OCI-LY3 (cell line): ENCODE data around the gene FBXW9.
A peak's percentile ranks its signal among the peaks of the same experiment; 100 is the strongest.

Source experiments
- H2AFZ ChIP-seq: fragments of 200-600, 300-600 bp; shearing (Covaris generic); 2 replicates; pipeline ENCODE4 v1.6.0; 2014; ENCODE audit warnings: antibody characterized with exemption, low read depth, low read length
- H3K27ac ChIP-seq: fragments of 200-600, 300-600 bp; sonication (generic); 2 replicates; pipeline ENCODE4 v1.5.1; 2014; ENCODE audit warnings: mild to moderate bottlenecking, low read length, moderate library complexity, mixed read lengths
- H3K27me3 ChIP-seq: fragments of 200-600, 300-600 bp; sonication (generic); 2 replicates; pipeline ENCODE4 v1.6.1; 2014; ENCODE audit warnings: low read depth, low read length, mixed read lengths
- H3K36me3 ChIP-seq: fragments of 200-600, 300-600 bp; sonication (generic); replicated peaks from 2 replicates; pipeline ENCODE3; 2014; ENCODE audit warnings: low read depth, low read length, mixed read lengths
- H3K4me1 ChIP-seq: fragments of 300-600, 200-600 bp; sonication (generic); 2 replicates; pipeline ENCODE4 v1.6.1; 2014; ENCODE audit warnings: low read length, mixed read lengths
- H3K4me2 ChIP-seq: fragments of 200-600, 300-600 bp; sonication (generic); 2 replicates; pipeline ENCODE4 v1.6.1; 2014; ENCODE audit warnings: low read length, mixed read lengths
- H3K4me3 ChIP-seq: fragments of 300-600, 200-600 bp; sonication (generic); 2 replicates; pipeline ENCODE4 v1.5.1; 2014; ENCODE audit warnings: antibody characterized with exemption, mild to moderate bottlenecking, low read length, moderate library complexity
- H3K79me2 ChIP-seq: fragments of 300-600, 200-600 bp; shearing (Covaris generic); 2 replicates; pipeline ENCODE4 v1.6.1; 2014; ENCODE audit warnings: mild to moderate bottlenecking, low read length, mixed read lengths
- H3K9ac ChIP-seq: fragments of 300-600, 200-600 bp; shearing (Covaris generic); 2 replicates; pipeline ENCODE4 v1.6.0; 2014; ENCODE audit warnings: mild to moderate bottlenecking, low read length, moderate library complexity
- H3K9me3 ChIP-seq: fragments of 200-600, 300-600 bp; shearing (Covaris generic); 2 replicates; pipeline ENCODE4 v1.6.1; 2014; ENCODE audit warnings: low read length, mixed read lengths; ENCODE audit not compliant: insufficient read depth
- H4K20me1 ChIP-seq: fragments of 200-600, 300-600 bp; sonication (generic); 2 replicates; pipeline ENCODE4 v1.6.1; 2016; ENCODE audit warnings: low read length, mixed read lengths; ENCODE audit not compliant: insufficient read depth
- EZH2phosphoT487 ChIP-seq: fragments of 200-600 bp; shearing (Covaris generic); IDR thresholded peaks from 2 replicates; pipeline ENCODE4 v1.6.1; 2018; ENCODE audit warnings: antibody characterized with exemption, mixed run types, low read depth
- TF ChIP-seq, protein P1 (sequence below): fragments of 200-600, 300-600 bp; sonication (generic); IDR thresholded peaks from 2 replicates; pipeline ENCODE4 v1.5.1; 2014; ENCODE audit warnings: antibody characterized with exemption, low read length, low read depth

Gene FBXW9

DNA sequence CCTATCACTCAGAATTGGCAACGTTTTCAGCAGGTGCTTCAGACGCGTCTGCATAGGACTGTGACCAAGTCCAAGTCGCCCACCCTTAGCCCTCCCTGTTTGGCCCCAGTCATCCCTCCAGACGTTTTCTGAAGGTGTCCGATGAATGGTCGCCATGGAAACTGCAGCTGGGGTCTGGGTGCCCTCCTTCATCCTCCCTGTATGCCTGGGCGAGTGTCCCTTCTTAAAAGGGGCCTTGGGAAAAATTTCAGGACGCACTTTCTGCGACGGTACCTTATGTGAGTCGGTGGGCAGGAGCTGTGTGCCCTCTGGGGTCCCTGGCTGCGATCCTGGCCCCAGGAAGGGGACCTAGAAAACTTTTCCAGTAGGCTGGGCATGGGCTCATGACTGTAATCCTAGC lies 55.0 kb downstream of the FBXW9 start:
- no peak overlapping the region for H3K4me3 ChIP-seq
- no peak overlapping the region for H3K9ac ChIP-seq
- TF ChIP-seq, protein P1, sequence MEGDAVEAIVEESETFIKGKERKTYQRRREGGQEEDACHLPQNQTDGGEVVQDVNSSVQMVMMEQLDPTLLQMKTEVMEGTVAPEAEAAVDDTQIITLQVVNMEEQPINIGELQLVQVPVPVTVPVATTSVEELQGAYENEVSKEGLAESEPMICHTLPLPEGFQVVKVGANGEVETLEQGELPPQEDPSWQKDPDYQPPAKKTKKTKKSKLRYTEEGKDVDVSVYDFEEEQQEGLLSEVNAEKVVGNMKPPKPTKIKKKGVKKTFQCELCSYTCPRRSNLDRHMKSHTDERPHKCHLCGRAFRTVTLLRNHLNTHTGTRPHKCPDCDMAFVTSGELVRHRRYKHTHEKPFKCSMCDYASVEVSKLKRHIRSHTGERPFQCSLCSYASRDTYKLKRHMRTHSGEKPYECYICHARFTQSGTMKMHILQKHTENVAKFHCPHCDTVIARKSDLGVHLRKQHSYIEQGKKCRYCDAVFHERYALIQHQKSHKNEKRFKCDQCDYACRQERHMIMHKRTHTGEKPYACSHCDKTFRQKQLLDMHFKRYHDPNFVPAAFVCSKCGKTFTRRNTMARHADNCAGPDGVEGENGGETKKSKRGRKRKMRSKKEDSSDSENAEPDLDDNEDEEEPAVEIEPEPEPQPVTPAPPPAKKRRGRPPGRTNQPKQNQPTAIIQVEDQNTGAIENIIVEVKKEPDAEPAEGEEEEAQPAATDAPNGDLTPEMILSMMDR, result no peak
- no peak for TF ChIP-seq EZH2phosphoT487
- no peaks in the 10 kb centered on the region for H3K79me2 ChIP-seq
- H2AFZ ChIP-seq, result no peak overlapping the region
- no peak overlapping the region for H3K27ac ChIP-seq
- H4K20me1 ChIP-seq, result peaks cover 3% of the 10 kb centered on the region; the same call in 1 of the 2 replicates
- no peaks in the 10 kb centered on the region for H3K4me1 ChIP-seq
- peaks cover 46% of the 10 kb centered on the region for H3K36me3 ChIP-seq
- H3K27me3 ChIP-seq, result no peaks in the 10 kb centered on the region
- no peaks in the 10 kb centered on the region for H3K9me3 ChIP-seq
- H3K4me2 ChIP-seq, result no peak overlapping the region

DNA sequence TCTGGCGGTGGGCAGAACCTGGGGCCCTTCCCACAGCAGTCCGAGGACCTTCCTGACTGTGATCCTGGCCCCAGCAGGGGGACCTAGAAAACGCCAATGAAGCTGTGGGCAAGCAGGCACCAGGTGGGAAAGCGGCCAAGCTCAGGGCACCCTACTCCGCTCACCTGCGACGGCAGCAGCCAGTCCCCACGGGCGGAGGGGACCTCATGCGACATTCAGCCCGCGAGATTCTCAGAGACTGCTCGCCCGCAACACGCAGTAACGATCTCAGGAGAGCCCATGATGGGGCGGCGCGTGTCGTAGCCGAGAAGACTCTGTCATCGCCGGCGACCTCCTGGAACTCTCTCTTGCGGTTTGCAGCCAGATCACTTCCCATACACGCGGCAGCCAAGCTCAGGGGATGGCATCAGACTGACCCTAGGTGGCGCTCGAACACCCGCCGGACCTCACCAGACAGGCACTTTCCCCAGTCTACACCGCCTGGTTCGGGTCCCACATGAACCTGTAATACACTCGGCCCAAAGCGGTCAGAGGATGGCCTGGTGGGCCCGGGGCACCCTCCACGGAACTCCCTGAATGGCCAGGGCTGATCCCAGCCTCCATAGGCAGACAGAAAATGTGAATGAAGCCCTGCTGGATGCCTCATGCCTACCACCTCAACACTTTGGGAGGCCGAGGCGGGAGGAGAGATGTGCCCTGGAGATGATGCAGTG lies 56.4 kb downstream of the FBXW9 start:
- no peaks in the 10 kb centered on the region for H3K4me1 ChIP-seq
- no peaks in the 10 kb centered on the region for H3K79me2 ChIP-seq
- no peaks in the 10 kb centered on the region for H3K9me3 ChIP-seq
- no peak overlapping the region for H3K4me2 ChIP-seq
- no peak overlapping the region for H3K4me3 ChIP-seq
- no peak overlapping the region for H3K9ac ChIP-seq
- no peaks in the 10 kb centered on the region for H4K20me1 ChIP-seq
- peaks cover 45% of the 10 kb centered on the region for H3K36me3 ChIP-seq
- no peak overlapping the region for H2AFZ ChIP-seq
- no peak overlapping the region for H3K27ac ChIP-seq
- TF ChIP-seq, protein P1, result peak; percentile 49
- no peak for TF ChIP-seq EZH2phosphoT487
- H3K27me3 ChIP-seq, result no peaks in the 10 kb centered on the region
